ENCODE measurements around the gene RRAS. TPM values are rescaled to one million over a fixed set of nuclear protein-coding genes. Genes with fewer than 3 reads are reported as not detected.

RRAS gene
- 26.4 and 63.0 TPM in 2 replicates for total RNA-seq

DNA sequence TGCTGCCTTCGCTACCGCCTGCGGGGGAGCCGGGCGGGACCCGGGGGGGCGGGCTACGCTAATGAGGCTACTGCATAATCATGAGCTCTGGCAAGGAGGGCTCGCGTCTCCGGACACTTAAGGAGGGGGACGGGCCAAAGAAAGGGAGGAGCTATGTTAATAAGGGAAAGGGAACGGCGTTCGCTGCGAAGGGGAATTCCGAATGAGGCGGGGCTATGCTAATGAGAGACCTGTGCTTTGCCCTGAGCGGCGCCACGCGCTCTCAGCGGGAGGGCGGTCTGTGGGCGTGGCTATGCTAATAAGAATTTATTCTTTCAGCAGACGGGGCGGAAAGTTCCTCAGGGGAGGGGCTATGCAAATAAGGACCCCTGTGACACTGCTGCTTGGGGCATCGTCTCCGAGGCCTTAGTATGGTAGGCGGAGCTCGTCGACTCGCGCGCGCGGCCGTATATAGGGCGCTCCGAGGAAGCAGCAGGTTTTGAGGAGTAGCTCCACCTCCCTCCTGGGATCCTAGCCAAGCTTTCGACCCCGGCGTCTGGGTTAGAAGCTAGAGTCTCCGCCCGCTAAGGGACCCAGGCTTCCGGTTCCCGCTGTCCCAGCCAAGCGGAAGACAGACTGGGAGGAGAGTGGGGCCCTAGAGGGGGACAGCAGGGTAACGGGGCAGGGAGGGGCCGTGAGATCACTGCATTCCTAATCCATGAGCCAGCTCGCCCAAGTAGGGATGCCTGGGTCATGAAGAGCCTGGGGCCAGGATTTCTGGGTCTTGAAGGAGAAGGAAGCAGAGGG, at the start of gene RRAS:
Gene RRAS (minus strand): TSS at position 31 of the 786 bp plus-strand sequence. CDS start 45 bp downstream, outside the sequence.

DNA sequence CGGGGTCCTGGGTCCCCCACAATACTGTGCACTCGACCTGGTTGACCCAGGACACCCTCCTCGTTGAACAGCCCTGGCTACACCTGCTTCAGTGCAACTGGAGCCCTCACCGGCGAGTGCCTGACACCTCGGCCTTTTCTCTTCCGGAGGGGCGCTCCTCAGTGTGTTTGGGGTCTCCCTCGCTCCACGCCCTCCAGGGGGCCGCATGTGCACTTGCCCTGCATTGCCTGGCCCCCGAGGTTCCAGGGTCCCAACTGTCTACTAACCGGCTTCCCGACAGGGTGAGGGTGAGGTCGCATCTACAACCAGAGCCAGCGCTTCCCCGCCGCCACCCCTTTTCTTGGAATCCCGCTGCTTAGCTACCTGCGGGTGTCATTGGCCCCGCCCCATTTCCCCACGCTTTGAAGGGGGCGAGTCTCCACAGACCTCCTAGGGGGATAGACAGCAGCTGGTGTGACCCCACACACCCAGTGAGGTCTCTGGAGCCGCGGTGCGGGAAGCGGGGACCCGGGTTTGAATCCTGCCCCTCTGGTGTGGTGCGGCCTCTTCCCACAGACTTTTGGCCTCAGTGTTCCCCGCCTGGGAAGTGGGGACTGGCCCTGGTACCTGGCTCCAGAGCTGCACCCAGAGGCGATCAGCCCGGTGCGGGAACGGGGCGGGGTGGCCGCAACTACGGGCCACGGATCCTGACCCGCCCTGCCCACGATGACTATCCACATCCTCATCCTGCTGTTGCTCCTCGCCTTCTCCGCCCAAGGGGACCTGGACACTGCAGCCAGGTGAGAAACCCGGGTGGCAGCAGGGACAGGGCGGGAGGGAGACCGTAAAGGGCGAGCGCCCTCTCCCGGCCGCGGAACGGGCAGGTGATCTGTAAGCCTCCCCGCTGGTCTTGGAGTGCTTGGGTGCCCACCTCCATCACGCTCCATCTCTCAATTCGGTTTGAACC, 49.5 kb upstream of the RRAS start, which contains the start of gene ADM5:
Gene ADM5 (plus strand): TSS at position 462 of the 946 bp plus-strand sequence. CDS start 244 bp downstream, at position 706.

DNA sequence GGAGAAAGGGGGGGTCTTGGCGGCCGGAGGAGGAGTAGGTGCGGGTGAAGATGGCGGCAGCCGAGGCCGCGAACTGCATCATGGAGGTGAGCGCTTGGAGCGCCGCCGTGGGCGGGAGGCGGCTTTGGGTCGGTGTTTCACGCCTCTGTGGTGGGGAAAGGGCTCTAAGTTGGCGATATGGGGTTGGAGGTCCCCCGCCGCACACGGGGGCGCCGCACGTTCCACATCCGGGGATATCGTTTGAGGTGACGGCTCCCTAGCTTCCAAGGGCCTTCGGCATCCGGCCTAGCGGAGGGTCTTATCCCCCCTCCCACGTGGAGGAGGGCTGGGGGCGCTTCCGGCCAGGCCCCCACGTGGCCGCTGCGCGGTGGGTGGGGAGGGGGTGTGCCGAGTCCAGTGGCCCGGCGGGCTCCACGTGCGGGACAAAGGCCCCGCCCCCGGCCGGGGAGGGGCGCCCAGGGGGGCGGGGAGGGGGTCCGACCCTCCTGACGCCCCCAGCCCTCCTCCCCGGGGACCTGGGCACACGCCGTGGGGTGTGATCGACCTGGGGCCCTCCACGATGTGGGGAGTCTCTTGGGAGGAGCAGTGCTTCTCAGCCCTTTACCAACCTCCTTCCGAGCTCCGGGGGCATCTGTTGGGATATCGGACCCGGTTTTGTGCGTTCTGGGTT, 37.4 kb upstream of the RRAS start, which contains the start of gene PRMT1:
Gene PRMT1 (plus strand): TSS at position 41 of the 670 bp plus-strand sequence. CDS start 10 bp downstream, at position 51.

DNA sequence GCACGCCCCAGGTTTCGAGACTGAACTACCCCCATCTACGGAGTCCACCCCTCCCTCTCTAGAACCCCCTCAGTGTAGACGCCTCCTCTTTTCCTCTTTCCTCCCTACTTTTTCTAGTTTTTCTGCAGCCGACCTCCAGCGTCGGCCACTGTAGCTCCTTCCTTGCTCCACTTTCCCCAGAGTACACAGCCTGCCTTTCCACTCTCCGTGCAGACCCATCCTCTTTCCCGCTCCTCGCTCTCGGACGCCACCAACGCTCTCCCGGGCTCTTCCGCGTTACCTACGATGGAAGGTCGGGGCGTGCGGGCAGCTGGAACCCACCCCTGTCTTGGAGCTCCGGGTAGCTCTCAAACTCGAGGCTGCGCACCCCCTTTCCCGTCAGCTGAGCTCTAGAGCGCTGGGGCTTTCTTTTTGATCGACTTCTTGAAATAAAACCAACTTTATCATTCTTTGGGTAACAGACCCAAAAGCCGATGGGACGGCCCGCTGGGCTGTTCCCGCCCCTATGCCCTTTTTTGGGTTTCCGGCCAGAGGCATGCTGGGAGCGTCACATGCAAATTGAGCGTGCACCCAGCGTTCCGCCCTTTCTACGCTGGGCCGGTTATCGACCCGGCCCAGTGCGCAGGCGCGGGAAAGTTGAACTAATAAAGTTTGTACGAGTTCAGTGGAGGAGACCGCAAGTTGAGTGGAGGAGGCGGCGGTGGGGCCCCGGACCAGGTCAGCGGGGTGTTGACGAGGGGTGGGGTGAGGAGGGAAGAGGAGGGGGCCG, 25.6 kb upstream of the RRAS start, which contains the start of the genes BCL2L12 and IRF3:
Gene BCL2L12 (plus strand): TSS at position 583 of the 769 bp plus-strand sequence. CDS start 760 bp downstream, outside the sequence.
Gene IRF3 (minus strand): TSS at position 507 of the 769 bp plus-strand sequence. CDS start 1,019 bp downstream, outside the sequence.

DNA sequence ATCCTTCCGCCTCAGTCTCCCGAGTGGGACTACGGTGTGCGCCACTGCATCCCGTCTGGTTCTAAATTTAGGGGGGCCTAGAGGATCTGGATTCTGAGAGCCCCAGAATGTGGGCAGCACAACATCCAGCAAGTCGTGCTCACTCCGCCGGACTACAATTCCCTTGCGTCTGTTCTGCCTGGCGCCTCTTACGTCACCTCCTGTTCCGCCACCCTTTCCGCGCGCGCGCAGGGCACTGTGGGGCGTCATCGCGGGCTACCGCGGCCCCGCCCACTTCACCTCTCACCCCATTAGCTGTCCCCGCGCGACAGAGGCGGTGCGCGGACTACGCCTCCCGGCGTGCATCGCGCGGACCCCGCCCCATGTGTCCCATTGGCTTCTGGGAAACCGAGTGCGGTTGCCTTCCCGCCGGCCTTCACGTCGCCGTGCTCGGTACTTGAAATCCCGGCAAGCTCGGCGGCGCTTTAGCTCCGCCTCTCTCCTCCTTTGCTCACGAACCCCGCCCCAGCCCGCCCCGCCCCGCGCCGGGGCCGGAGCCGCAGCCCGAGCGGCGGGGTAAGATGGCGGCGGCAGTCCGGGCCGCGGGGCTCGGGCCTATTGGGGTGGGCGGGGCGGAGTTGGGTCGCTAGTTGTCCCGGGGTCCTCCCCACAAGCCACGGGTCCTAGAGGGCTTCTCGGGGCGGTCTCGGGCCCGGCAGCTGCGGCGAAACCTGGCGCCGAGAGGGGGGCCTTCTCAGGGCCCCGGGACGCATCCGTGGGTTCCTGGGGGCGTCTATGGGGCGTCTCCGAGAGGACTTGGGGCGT, 1.9 kb upstream of the RRAS start, which contains the start of gene SCAF1:
Gene SCAF1 (plus strand): TSS at position 522 of the 804 bp plus-strand sequence. CDS start 2,818 bp downstream, outside the sequence.

DNA sequence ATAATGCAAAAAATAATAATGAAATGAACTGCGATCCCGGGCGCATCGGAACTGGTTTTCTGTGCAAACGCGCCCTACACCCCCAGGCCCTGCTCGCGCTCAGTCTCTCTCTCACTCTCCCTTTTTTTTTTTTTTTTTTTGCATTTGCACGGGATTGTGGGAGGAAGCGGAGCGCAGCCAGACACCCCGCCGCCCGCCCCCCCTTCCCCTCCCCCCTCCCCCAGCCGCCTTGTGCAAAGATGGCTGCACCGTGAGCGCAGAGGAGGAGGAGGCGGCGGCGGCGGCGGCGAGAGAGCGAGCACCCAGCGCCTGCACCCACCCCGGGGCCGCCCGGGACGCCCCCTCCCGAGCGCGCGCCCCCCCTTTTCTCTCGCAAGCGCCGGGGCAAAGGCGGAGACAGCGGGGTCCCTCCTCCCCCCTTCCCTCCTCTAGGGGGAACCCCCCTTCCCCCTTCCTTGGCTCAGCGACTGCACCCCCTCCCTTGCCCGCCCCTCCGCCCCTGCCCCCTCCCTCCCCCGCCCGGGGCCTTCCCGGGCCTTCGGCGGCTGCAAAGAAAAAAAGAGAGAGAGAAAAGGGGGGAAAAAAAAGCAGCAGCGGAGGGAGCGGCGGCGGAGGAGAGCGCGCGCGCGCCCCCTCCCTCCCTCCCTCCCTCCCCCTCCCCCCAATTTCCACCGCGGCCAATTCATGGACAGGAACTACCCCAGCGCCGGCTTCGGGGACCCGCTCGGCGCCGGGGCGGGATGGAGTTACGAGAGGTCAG, 48.8 kb downstream of the RRAS start, which contains the start of gene PRR12:
Gene PRR12 (plus strand): TSS at position 212 of the 760 bp plus-strand sequence. CDS start 473 bp downstream, at position 685.

Other genes with a start within 250 kb of the RRAS start
- gene PTH2, start 216.7 kb downstream of the RRAS start, total RNA-seq: not detected in 2 replicates
- not detected in 2 replicates for gene GFY, start 214.8 kb downstream of the RRAS start, total RNA-seq
- gene SLC17A7, start 198.6 kb downstream of the RRAS start, total RNA-seq: 0.09 TPM in 2 replicates
- gene PIH1D1, start 188.3 kb downstream of the RRAS start, total RNA-seq: 131 and 146 TPM in 2 replicates
- gene ALDH16A1, start 186.9 kb downstream of the RRAS start, total RNA-seq: 31.3 and 66.9 TPM in 2 replicates
- gene FLT3LG, start 165.9 kb downstream of the RRAS start, total RNA-seq: 1.1 and 1.4 TPM in 2 replicates
- 3,283 and 3,317 TPM in 2 replicates for gene RPL13A, start 152.5 kb downstream of the RRAS start, total RNA-seq
- 3,523 and 3,741 TPM in 2 replicates for gene RPS11, start 143.7 kb downstream of the RRAS start, total RNA-seq
- 64.2 and 84.9 TPM in 2 replicates for gene FCGRT, start 127.5 kb downstream of the RRAS start, total RNA-seq
- gene RCN3, start 112.1 kb downstream of the RRAS start, total RNA-seq: 119 and 156 TPM in 2 replicates
- gene NOSIP, start 59.6 kb downstream of the RRAS start, total RNA-seq: 128 and 141 TPM in 2 replicates
- gene PRRG2, start 58.8 kb downstream of the RRAS start, total RNA-seq: 1.4 and 4.2 TPM in 2 replicates
- 1.8 and 3.6 TPM in 2 replicates for gene PRR12, start 49.0 kb downstream of the RRAS start, total RNA-seq
- gene SCAF1, start 2.1 kb upstream of the RRAS start, total RNA-seq: 10.0 and 14.0 TPM in 2 replicates
- 53.0 and 68.9 TPM in 2 replicates for gene IRF3, start 25.7 kb upstream of the RRAS start, total RNA-seq
- gene BCL2L12, start 25.8 kb upstream of the RRAS start, total RNA-seq: 5.4 and 6.0 TPM in 2 replicates
- 484 and 610 TPM in 2 replicates for gene PRMT1, start 37.1 kb upstream of the RRAS start, total RNA-seq
- gene ADM5, start 49.5 kb upstream of the RRAS start, total RNA-seq: 0.47 and 0.54 TPM in 2 replicates
- gene CPT1C, start 51.0 kb upstream of the RRAS start, total RNA-seq: 15.3 and 16.9 TPM in 2 replicates
- gene TSKS, start 123.2 kb upstream of the RRAS start, total RNA-seq: 0.09 TPM in 1 of 2 replicates, not detected in the other
- gene AP2A1, start 126.9 kb upstream of the RRAS start, total RNA-seq: 54.7 and 63.5 TPM in 2 replicates
- 13.9 and 25.0 TPM in 2 replicates for gene FUZ, start 173.1 kb upstream of the RRAS start, total RNA-seq
- gene MED25, start 178.1 kb upstream of the RRAS start, total RNA-seq: 11.9 and 15.3 TPM in 2 replicates
- 54.4 and 80.2 TPM in 2 replicates for gene PTOV1, start 211.0 kb upstream of the RRAS start, total RNA-seq
- 36.7 and 47.2 TPM in 2 replicates for gene PNKP, start 227.4 kb upstream of the RRAS start, total RNA-seq
- 7.6 and 9.1 TPM in 2 replicates for gene AKT1S1, start 237.2 kb upstream of the RRAS start, total RNA-seq
- 4.7 and 5.1 TPM in 2 replicates for gene TBC1D17, start 237.6 kb upstream of the RRAS start, total RNA-seq